ENCODE data around the gene LIPN.
A peak's percentile ranks its signal among the peaks of the same experiment; 100 is the strongest.

Gene LIPN

GRCh38 chr10:88759366-88760101 is at the start of gene LIPN:
Gene LIPN, plus strand, starts transcription at chr10:88760020. Its CDS starts 1,386 bp downstream, at chr10:88761406.
- Histone ChIP-seq H3K27me3 (replicated peaks) (no peaks in the 10 kb centered on the region), H3K27ac (no peak within 1 kb of the TSS), H3K36me3 (replicated peaks) (no peaks in the 10 kb centered on the region), H3K4me3 (ENCODE audit: low read depth, low read length) (no peak within 1 kb of the TSS)
- in situ Hi-C loops (cut with HindIII; ENCODE audit: low pct_ligation_motif_present, low sequenced_read_pairs): no loop called here
- TF ChIP-seq CTCF (IDR thresholded peaks at IDR 0.05; ENCODE audit: low read depth, low read length, missing control alignments): no peak
- no peak for DNase-seq

GRCh38 chr10:88715517-88715916 is 44.3 kb upstream of the LIPN start:
- no peaks in the 10 kb centered on the region for H3K36me3 ChIP-seq (replicated peaks)
- no peak overlapping the region for H3K4me3 ChIP-seq (ENCODE audit: low read depth, low read length)
- in situ Hi-C loops (cut with HindIII; ENCODE audit: low pct_ligation_motif_present, low sequenced_read_pairs): no loop called here
- TF ChIP-seq CTCF (IDR thresholded peaks at IDR 0.05; ENCODE audit: low read depth, low read length, missing control alignments): no peak
- no peaks in the 10 kb centered on the region for H3K27me3 ChIP-seq (replicated peaks)
- DNase-seq: no peak
- no peak overlapping the region for H3K27ac ChIP-seq

DNA sequence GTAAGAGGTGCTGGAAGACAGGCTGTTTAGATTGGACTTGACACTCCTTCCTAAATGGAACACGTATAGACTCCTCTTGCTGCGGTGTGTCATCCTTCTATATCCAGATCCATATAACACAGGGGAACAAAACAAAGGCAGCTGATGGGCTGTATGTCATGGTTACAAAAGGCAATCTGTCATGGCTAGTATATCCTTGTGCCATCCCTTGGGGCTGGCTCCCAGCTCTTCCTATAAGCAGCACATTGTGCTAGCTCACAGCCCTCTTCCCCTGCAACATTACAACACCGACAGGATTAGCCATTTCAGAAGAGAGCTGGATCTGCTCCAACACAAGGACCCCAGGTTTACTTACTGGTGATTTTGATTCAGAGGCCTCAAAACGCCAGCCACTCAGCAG is 38.4 kb upstream of the LIPN start:
- DNase-seq: no peak
- Histone ChIP-seq H3K27me3 (replicated peaks) (no peaks in the 10 kb centered on the region), H3K4me3 (ENCODE audit: low read depth, low read length) (no peak overlapping the region), H3K27ac (no peak overlapping the region), H3K36me3 (replicated peaks) (no peaks in the 10 kb centered on the region)
- TF ChIP-seq CTCF (IDR thresholded peaks at IDR 0.05; ENCODE audit: low read depth, low read length, missing control alignments): no peak
- in situ Hi-C loops (cut with HindIII; ENCODE audit: low pct_ligation_motif_present, low sequenced_read_pairs): no loop called here

GRCh38 chr10:88725798-88726197 is 34.0 kb upstream of the LIPN start:
- in situ Hi-C loops (cut with HindIII; ENCODE audit: low pct_ligation_motif_present, low sequenced_read_pairs): no loop called here
- Histone ChIP-seq H3K27me3 (replicated peaks) (no peaks in the 10 kb centered on the region), H3K36me3 (replicated peaks) (no peaks in the 10 kb centered on the region), H3K27ac (no peak overlapping the region), H3K4me3 (ENCODE audit: low read depth, low read length) (no peak overlapping the region)
- no peak for DNase-seq
- no peak for TF ChIP-seq CTCF (IDR thresholded peaks at IDR 0.05; ENCODE audit: low read depth, low read length, missing control alignments)

- TF ChIP-seq CTCF (IDR thresholded peaks at IDR 0.05; ENCODE audit: low read depth, low read length, missing control alignments): peak; percentile 60
- Histone ChIP-seq H3K36me3 (replicated peaks) (no peaks in the 10 kb centered on the region), H3K4me3 (ENCODE audit: low read depth, low read length) (no peak overlapping the region), H3K27ac (no peak overlapping the region), H3K27me3 (replicated peaks) (no peaks in the 10 kb centered on the region)
- in situ Hi-C loops (cut with HindIII; ENCODE audit: low pct_ligation_motif_present, low sequenced_read_pairs): no loop called here
- no peak for DNase-seq
These were observed 31.6 kb upstream of the LIPN start for GRCh38 chr10:88728107-88728763.

Data from brain microvascular endothelial cell (primary cell).